GM18519 (cell line): ENCODE data around the gene PKP1.

Experiments
- ATAC-seq: cut with Tn5 transposase; IDR thresholded peaks from one replicate; pipeline ENCODE4 v1.9.1; 2021; ENCODE audit warnings: mild to moderate bottlenecking, moderate library complexity; ENCODE audit not compliant: unreplicated experiment, low FRiP score

The PKP1 gene

DNA sequence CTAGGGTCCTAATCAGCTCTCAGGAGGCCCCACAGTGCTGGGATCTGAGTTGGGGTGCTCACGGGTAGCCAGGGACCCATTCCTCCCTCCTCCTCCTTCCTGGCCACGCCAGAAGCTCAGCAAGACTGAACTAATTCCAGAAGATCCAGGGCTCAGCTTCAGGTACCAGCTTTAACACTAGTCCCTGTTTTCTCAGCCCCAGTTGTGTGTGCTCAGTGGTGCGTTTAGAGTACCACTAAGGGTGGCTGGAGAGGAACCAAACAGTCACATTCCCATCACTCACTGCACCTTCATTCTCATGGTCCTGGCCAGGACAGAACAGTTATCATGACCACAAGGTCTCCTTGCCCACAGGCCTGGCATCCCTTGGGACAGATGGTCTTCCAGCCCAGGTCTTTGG, 20.8 kb downstream of the PKP1 start:
- no peak for ATAC-seq

DNA sequence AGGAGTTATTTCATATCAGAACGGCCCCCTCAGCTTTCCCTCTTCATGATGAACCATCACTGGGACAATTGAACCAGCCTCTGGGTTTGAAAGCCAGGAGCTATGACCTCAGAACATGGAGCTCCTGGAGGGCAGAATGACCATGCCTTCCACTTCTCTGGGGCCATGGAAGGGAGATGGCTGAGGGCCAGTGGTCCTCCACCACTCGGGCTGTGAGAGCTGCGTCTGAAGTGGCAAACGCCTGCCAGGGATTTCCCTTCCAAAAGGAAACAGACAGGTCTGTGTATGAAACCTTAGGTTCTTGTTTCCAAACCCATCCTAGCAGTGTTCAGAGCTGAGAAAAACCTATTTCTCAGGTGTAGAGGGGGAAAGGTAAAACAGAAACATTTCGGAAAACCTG, 22.5 kb downstream of the PKP1 start:
- ATAC-seq, result no peak

DNA sequence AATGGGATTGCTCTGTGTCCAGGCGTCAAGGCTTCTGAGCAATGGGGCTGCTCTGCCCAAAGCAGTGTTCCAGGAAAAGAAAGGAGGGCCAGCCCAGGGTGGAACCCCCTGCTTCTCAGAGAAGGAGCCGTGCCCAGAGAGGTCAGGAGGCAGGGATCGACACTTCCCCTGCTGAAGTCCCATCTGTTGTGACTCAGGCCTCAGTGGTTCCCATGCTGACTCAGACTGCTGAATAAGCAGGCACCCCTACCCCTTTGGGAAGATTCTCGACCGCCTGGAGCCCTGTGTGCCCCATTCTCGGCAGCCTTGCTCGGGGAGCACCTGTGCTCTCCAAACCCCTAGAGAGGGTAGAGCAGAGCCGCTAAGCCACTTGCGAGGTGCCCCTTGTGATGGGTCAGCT, 23.9 kb downstream of the PKP1 start:
- ATAC-seq, result no peak

DNA sequence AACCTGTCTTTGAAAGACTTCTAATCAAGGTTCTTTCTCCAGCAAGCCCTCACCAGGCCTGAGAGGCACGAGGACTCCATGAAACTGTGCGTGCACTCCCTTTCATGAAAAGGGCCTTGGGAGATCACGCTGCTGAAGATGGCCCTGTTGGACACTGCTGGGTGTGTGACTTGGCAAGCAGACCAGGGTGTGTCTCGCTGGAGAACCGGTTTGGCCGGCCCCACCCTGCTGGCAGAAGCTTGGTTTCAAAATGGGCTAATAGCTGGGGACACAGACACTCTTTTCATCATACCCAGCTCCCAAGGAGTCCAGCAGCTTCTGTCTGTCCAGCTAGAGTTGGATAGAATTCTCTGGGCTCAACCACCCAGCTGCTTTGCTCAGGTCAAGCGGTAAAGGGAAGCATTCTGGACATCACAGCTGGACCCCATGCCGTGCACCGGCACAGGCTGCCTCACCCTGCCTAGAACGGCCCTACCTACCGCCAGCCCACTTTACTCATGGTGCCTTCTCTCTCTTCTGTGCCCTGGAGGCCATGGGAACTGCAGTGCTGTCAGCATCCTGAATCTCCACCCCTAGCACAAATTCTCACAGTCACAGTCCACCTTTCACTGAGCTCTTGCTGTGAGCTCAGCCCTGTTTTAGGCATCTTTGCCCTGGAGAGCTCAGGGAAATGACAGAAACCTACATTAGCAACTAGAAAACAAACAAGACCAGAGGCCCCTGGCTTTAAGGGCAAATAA, 24.6 kb downstream of the PKP1 start:
- ATAC-seq, result no peak

DNA sequence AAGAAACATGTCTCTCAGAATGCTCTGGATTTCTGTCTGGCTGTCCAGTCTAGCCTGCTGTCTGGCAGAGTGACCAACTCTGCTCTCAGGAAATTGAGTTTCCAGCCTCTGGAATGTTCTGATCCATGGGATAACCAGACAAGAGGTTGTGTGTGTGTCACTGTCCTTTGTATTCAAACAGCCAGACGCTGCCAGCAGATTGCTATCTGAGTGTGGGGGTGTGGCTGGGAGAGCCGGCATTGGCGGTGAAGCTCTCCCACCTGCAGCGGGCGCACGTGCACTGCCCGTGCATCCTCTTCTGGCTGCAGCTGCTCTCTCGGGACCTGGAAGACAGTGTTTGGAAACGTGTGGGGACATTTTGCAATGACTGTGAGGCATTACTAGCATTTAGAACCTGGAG, 26.1 kb downstream of the PKP1 start:
- ATAC-seq, result no peak

DNA sequence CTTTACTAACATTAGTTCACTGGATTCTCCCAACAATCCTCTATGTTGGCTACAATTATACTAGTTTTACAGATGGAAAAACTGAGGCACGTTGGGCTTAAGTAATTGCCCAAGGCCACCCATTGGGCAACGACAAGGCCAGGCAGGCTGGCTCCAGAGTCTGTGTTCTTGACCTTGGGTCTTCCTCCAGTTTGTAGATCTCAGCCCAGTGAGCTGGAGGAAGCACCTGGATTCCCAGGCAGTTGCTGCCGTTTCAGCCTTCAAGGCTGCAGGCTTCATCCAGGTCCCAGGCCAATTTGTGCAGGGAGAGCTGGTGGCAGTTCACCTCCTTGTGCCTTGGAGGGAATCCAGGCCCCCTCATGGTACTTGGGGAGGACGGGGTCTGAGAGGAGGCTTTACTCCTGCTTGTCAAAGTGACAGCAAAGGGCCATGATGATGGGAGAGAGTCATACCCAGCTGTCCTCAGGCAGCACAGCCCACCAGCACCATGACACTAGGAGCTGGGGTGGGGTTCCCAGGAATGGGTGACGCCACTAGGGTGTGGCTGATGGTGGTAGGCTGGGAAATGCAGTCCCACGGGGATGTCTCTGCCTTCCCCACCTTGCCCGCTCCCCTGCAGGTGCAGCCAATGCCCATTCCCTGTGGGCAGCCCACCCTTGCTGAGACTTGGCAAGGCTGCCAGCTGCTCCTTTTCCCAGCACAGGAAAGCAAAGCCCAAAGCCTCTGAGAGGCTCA, 27.1 kb downstream of the PKP1 start:
- no peak for ATAC-seq

DNA sequence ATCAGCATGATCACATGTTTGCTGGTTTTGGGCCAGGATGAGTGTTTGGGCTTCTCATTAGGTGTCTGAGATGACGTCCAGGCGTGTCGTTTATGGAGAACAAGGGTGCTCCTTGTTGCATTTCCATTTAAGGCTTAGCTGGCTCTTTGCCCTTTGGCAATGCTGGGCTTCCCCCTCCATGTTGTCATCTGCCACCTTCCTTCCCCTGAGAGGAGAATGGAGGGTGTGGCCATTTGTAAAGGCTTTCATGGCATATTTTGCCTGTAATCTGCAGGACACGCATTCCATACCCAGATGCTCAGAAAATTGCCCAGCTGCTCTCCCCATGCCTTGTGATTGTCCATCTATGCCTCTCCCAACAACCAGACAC, 27.7 kb downstream of the PKP1 start:
- ATAC-seq, result no peak

DNA sequence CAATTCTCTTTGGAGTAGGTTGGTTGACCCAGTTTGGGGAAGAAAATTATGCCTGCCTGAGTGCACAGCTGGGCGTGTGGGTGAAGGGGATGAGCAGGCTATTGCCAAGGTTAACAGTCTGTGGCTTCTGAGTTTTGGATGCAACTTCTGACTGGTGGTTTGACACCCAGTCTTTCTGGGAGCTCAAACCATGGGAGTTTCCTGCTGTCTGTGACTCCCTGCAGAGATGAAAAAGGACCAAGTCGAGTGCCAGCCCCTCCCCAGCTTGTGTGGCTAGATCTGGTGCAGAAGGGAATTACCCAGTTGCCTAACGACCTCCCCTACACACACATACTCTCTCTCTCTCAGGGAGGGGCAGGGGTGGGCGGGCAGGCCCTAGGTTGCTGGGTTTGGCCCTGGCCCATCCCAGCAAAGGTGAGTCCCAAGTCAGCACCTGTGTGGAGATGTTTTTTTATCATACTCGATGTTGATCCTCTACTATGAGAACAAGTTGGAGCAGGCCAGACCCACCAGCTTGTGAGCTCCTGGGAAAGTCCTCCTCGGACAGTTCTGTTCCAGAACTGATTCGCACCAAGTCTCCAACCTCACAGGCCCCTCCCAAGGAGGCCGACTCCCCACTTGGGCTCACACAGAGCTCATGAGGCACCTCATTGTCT, 28.2 kb downstream of the PKP1 start:
- ATAC-seq, result no peak

DNA sequence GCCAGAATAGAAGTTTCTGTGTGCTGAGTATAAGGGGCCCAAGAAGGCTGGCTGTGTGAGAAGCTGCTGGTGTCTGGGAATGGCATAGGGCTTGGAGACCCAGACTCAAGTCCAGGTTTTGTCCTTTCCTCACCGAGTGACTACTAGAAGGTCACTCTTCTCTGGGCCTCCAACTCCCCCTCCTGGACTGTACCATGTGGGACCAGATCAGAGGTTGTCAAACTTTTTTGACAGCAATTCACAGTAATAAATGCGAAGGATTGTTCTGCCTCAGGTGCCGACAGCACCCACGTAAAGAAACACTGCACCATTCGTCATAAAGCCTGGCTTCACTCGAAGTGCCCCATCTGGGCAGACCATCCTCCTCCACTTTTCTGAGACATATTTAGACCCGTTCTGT, 29.0 kb downstream of the PKP1 start:
- ATAC-seq, result no peak

DNA sequence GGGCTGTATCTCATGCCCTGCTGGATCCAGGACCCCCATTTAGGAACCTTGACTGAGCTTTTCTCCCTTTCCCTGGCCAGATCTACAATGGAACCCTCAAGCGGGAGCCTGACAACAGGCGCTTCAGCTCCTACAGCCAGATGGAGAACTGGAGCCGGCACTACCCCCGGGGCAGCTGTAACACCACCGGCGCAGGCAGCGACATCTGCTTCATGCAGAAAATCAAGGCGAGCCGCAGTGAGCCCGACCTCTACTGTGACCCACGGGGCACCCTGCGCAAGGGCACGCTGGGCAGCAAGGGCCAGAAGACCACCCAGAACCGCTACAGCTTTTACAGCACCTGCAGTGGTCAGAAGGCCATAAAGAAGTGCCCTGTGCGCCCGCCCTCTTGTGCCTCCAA, 29.8 kb downstream of the PKP1 start:
- no peak for ATAC-seq

DNA sequence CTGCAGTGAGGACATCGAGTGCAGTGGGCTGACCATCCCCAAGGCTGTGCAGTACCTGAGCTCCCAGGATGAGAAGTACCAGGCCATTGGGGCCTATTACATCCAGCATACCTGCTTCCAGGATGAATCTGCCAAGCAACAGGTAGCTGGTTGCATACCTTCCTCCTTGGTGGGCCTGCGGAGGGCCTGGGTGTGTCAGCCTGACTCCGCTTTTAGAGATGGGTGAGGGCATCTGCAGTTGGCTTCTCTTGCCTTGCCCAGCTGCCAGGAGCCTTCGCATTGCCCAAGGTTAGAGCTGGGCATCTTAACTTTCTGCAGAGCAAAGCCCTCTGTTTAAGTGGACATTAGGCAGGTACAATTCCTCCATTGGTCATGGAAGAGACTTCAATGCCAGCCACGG, 33.2 kb downstream of the PKP1 start:
- ATAC-seq, result no peak

DNA sequence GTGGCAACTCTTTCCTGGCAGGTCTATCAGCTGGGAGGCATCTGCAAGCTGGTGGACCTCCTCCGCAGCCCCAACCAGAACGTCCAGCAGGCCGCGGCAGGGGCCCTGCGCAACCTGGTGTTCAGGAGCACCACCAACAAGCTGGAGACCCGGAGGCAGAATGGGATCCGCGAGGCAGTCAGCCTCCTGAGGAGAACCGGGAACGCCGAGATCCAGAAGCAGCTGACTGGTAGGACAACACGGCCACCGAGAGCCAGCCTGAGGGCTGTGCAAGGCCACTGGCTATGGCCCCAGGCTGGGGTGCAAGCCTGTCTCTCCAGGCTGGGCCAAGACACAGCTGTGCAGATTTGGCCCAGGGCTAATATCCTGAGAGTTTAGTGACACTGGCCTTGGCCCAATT, 34.2 kb downstream of the PKP1 start:
- ATAC-seq, result no peak

DNA sequence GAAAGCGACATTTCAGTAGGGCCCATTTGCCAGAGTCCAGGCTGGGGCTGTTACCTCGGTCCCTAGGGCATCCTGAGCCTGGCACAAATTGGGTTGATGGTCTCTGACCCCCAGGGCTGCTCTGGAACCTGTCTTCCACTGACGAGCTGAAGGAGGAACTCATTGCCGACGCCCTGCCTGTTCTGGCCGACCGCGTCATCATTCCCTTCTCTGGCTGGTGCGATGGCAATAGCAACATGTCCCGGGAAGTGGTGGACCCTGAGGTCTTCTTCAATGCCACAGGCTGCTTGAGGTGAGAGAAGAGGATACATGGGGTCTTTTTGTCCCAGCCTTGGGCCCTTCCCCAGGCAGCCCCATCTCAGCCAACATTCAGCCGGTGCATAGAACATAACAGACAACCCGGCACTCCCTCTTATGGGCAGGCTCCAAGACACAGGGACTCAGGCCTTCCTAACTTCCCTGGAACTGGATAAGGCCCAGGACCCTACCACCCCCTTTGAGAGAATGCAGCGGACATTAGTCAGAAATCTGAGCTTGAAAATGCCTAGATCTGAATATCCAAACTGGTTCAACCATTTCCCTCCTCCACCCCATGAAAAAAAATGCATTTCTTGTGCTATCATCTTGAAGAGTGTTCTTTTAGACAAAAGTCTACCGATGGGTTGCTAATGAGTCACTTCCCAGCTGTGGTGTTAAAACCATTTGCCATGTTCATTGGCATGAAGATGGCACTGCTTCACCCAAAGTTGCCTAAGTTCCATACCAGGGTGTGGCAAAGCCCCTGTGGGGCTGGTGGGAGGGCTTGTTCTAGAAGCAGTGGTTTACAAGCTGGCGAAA, 35.4 kb downstream of the PKP1 start:
- ATAC-seq, result no peak

DNA sequence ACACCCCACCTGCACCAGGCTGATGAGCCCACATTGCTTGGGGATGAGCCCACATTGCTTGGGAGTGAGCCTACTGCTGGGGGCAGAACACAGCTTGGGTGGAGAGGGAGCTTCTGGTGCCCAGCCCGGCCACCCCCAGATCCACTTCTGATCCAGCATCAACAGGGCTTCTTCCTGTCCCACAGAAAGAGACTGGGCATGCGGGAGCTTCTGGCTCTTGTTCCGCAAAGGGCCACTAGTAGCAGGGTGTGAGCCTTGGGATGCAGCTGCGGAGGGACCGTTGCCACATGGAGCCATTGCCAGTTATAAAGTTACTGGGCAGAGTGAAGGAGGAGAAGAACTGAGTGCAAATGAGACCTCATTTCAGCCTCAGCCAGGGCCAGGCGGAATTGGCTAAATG, 36.3 kb downstream of the PKP1 start:
- ATAC-seq, result no peak

DNA sequence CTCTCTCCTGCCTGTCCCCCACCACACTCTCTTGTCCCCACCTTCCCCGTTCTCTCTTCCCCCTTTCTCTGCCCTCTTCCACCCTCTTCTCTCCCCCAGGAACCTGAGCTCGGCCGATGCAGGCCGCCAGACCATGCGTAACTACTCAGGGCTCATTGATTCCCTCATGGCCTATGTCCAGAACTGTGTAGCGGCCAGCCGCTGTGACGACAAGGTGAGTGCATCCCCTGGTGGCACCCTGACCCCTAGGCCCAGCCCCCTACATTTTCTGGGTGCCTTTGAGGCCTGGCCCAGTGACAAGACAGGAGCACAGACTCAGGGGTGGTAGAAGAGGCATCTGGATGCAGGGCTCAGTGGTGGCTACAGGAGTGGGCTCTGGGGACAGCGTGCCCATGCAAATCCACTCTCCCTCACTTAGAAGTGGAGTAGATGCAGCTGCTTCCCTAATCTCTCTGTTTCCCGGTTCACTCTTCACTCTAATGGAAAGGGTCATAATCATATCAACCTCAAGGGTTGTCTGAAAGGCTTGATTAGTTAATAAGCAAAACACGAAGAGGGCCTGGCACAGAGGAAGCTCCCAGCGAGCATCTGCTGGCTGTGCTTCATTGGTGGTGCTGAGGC, 37.0 kb downstream of the PKP1 start:
- ATAC-seq, result no peak

DNA sequence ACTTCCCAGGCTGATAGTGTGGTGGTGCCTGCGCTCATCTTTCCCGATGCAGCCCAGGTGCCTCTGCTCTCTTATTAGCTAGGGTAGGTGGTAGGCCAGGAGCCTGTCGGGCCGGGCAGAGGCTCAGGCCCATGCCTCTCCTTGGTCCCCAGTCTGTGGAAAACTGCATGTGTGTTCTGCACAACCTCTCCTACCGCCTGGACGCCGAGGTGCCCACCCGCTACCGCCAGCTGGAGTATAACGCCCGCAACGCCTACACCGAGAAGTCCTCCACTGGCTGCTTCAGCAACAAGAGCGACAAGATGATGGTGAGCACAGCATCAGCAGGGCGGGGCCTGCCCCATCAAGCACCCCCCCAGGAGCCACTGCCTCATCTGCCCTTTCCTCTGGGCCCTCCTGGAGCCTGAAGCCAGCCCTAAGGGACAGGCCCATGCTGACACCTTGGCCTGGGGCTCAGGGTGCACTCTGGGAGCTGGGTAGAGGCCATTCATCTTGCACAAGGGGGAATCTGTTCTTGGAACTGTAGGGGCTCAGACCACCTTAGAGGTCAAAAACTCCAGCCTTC, 38.6 kb downstream of the PKP1 start:
- ATAC-seq, result no peak

DNA sequence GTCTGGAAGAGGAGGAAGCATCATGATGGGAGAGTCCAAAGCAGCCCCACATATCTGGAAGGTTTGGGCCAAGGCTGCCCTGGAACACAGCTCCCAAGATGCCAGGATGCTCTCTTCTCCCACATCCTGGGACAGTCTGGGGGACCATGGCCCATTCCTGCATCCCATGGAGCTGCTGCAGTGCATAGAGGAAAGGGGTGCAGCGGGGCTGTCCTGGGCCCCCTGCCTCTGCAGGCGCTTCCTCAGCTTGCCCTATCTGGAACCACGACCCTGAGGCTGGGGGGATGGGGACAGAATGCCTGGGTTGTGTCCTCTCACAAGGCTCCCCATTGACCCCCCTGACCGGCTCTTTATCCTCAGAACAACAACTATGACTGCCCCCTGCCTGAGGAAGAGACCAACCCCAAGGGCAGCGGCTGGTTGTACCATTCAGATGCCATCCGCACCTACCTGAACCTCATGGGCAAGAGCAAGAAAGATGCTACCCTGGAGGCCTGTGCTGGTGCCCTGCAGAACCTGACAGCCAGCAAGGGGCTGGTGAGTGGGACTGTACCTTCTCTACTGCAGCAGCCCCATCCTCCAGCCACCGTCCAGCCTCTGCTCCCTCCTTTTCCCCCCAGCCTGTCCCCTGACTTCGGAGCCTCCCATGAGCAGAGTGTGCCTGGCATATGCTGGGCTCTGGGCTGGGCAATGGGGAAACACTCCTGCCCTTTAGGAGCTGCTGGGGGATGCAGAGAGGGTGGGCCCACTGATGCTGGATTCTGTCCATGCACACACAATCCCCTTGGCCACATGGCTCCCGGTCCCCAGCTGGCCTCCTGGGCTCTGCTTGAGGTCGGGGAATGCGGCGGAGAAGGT, 39.6 kb downstream of the PKP1 start:
- ATAC-seq, result no peak

DNA sequence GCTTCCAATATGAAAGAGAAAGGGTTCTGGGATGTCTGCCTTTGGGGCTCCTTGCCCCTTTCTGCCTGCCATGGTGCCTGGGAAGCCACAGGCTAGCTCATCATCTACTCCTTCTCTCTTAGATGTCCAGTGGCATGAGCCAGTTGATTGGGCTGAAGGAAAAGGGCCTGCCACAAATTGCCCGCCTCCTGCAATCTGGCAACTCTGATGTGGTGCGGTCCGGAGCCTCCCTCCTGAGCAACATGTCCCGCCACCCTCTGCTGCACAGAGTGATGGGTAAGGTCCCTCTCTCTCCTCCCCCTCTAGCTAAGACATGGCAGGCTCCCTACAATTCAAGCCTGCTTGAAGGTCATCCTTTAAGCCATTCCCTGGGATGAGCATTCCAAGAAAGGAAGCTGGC, 41.0 kb downstream of the PKP1 start:
- no peak for ATAC-seq
